AG04449 (cell line): Measurements from ENCODE around the gene ESCO1.

Experiments
- CTCF ChIA-PET: fragments of 350-600 bp; formaldehyde crosslinking; extraction: SDS; loops from one replicate; lab custom pipeline; 2021; ENCODE audit warnings: antibody characterized with exemption; lab: Yijun Ruan, JAX
- POLR2A ChIA-PET: fragments of 400-600, 350-600 bp; formaldehyde crosslinking; extraction: SDS; loops from one replicate; lab custom pipeline; 2020; ENCODE audit warnings: antibody characterized with exemption, inconsistent platforms; lab: Yijun Ruan, JAX
- DNase-seq: peaks from one replicate; pipeline ENCODE4 v3.0.0-alpha.2; 2010; ENCODE audit warnings: low read depth, low spot score
- H3K4me3 ChIP-seq: 2 replicates; pipeline ENCODE4 v1.5.1; 2011; ENCODE audit warnings: low read depth, mild to moderate bottlenecking, control low read depth, low read length
- TF ChIP-seq, protein P1 (sequence below): IDR thresholded peaks from one replicate; pipeline ENCODE4 v1.5.1; 2011; ENCODE audit warnings: mild to moderate bottlenecking, moderate library complexity, low read length, control low read depth, inconsistent platforms; ENCODE audit not compliant: insufficient read depth; ENCODE audit errors: missing control alignments

The ESCO1 gene

DNA sequence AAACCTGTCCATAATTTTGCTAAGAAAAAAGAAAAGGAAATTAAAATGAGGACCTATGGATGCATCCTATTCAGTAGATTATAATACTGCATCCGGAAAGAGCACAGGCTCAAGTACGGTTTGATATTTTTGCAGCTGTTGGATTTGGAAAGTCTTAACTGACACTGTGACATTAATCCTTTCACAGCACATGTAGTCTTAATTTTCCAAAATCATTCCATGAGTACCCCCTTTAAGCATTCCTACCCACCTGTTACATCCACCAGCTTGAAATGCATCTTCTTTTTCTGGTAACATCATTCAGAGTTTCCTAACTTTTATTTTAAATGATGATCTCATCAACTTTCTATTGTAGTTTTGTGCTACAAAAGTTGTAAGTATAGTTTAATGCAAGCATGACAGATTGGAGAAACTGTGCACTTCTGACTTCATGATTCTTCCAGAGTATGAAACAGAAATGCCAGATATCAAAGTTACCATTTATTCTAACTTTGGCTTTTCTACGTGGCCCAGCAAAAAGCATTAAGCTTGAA lies 113.5 kb downstream of the ESCO1 start:
- TF ChIP-seq, protein P1, sequence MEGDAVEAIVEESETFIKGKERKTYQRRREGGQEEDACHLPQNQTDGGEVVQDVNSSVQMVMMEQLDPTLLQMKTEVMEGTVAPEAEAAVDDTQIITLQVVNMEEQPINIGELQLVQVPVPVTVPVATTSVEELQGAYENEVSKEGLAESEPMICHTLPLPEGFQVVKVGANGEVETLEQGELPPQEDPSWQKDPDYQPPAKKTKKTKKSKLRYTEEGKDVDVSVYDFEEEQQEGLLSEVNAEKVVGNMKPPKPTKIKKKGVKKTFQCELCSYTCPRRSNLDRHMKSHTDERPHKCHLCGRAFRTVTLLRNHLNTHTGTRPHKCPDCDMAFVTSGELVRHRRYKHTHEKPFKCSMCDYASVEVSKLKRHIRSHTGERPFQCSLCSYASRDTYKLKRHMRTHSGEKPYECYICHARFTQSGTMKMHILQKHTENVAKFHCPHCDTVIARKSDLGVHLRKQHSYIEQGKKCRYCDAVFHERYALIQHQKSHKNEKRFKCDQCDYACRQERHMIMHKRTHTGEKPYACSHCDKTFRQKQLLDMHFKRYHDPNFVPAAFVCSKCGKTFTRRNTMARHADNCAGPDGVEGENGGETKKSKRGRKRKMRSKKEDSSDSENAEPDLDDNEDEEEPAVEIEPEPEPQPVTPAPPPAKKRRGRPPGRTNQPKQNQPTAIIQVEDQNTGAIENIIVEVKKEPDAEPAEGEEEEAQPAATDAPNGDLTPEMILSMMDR: no peak
- no peak overlapping the region for H3K4me3 ChIP-seq
- POLR2A ChIA-PET: no interaction called here
- DNase-seq: no peak
- CTCF ChIA-PET: interaction anchor here (0.7 to 3.9 kb wide), 9 partner anchors 8 to 364 kb away, joined by 3 to 22 read pairs (median 4); partner anchors contain the start of gene ESCO1

DNA sequence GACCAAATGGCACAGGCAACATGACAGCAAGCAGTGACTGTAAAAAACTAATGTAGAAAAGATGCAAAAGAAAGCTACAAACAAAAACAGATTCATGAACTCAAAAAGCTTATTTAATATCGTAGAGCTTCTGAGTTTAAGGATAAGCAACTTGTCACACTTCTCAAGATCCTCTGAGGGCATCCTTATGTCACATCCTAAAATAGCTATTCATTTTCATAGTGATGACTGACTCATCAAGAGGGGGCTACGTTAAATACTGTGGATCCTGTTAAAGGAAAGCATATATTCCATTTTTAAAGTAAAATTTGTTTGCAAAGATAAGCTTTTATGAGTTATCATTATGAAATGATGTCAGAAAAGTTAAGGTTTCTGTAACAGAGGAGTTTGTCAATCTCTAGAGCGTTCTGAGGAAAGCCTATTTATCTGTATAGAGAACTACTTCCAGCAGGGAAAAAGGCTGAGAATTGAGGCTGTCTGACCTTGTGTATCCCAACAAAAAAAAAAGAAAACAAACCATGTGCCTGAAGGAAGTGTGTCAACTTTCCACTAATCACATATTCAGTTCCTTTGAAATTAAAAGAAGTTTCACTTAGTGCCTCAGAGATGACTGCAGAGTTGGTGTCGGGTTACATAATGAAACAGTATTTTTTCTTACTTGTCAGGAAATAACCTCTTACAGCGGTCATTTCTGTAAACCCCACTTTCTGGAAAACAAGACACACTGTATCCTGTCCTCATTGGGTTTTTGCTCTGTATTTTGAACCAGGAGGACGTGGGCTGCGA lies 115.5 kb downstream of the ESCO1 start:
- ChIA-PET POLR2A (no interaction called here), CTCF (interaction anchor here (1.5 to 1.9 kb wide), 4 partner anchors 11 to 290 kb away, joined by 4 to 12 read pairs (median 6); partner anchors contain the start of gene ESCO1)
- no peak overlapping the region for H3K4me3 ChIP-seq
- DNase-seq: no peak
- TF ChIP-seq, protein P1: no peak

DNA sequence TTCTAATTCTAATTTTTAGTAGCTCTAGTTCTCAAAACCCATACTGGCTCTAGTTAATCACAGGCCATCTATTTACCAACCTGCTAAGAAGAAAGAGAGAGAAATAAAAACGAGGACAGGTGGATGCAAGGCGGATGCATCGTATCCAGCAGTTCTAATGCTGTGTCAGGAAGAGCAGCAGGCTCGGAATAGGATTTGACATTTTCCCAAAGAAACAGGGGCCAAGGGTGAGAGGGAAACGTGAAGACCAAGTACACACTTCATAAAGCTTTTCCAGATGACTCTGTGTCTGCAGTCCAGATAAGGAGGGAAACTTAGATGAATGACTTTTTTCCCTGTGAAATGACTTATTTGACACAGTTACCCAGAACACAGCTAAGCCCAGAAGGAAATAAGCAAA lies 117.5 kb downstream of the ESCO1 start:
- TF ChIP-seq, protein P1: no peak
- no peak for DNase-seq
- CTCF ChIA-PET: no interaction called here
- no peak overlapping the region for H3K4me3 ChIP-seq
- POLR2A ChIA-PET: no interaction called here

DNA sequence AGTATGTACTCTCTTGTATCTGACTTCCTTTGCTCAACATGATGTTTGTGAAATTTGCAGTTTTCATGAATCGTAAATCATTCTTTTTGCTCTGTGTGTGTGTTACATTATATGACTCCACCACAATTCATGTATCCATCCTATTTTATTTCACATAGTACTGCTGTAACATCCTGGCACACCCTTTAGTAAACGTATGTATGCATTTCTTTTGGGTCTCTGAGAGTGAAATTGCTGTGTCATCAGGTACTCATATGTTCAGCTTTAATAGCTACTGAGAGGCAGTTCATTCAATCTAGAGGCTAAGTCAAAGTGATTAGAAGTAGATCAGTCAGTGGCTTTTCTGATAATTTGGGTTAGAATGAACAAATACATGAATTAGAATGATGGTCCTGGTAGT lies 118.8 kb downstream of the ESCO1 start:
- POLR2A ChIA-PET: no interaction called here
- TF ChIP-seq, protein P1: no peak
- CTCF ChIA-PET: interaction anchor here (1.0 kb wide), 1 partner anchor 287 kb away, joined by 3 read pairs; no protein-coding TSS in a partner anchor
- DNase-seq: no peak
- H3K4me3 ChIP-seq: no peak overlapping the region

DNA sequence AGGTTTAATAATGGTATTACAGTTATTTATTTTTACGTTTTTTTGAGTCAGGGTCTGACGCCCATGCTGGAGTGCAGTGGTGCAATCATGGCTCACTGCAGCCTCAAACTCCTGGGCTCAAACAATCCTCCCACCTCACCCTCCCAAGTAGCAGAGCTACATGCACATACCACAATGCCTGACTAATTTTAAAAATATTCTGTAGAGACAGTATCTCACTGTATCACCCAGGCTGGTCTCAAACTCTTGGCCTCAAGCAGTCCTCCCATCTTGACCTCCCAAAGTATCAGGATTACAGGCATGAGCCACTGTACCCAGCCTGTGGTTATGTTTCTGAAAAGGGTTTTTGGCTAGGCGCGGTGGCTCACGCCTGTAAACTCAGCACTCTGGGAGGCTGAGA lies 120.8 kb downstream of the ESCO1 start:
- no peak overlapping the region for H3K4me3 ChIP-seq
- ChIA-PET POLR2A (no interaction called here), CTCF (interaction anchor here (1.5 kb wide), 1 partner anchor 9 kb away, joined by 9 read pairs; no protein-coding TSS in a partner anchor)
- no peak for DNase-seq
- TF ChIP-seq, protein P1: no peak
